Uterus (tissue), 2 donors: ENCODE data around the gene JPT2.

ENCODE experiments used
- POLR2A ChIP-seq, 2 donors: fragments of 450-650 bp; IDR thresholded peaks; one replicate each; pipeline ENCODE4 v1.6.1; 2016; ENCODE audit warnings: antibody characterized with exemption in 2 of 2, mild to moderate bottlenecking in 1 of 2, moderate library complexity in 1 of 2
- TF ChIP-seq, protein P1 (sequence below), 4 experiments: fragments of 200-600 bp in 2 of 4; fragments of 450-650 bp in 2 of 4; sonication (generic) in 2 of 4; IDR thresholded peaks; one replicate each; pipeline ENCODE4 v1.5.1; 2016 to 2019; ENCODE audit warnings: antibody characterized with exemption in 4 of 4, mild to moderate bottlenecking in 2 of 4, moderate library complexity in 1 of 4

GRCh38 chr16:1713933-1714332 lies 35.9 kb downstream of the JPT2 start:
- TF ChIP-seq, protein P1, sequence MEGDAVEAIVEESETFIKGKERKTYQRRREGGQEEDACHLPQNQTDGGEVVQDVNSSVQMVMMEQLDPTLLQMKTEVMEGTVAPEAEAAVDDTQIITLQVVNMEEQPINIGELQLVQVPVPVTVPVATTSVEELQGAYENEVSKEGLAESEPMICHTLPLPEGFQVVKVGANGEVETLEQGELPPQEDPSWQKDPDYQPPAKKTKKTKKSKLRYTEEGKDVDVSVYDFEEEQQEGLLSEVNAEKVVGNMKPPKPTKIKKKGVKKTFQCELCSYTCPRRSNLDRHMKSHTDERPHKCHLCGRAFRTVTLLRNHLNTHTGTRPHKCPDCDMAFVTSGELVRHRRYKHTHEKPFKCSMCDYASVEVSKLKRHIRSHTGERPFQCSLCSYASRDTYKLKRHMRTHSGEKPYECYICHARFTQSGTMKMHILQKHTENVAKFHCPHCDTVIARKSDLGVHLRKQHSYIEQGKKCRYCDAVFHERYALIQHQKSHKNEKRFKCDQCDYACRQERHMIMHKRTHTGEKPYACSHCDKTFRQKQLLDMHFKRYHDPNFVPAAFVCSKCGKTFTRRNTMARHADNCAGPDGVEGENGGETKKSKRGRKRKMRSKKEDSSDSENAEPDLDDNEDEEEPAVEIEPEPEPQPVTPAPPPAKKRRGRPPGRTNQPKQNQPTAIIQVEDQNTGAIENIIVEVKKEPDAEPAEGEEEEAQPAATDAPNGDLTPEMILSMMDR (IDR thresholded peaks at IDR 0.05) = no peak
- TF ChIP-seq POLR2A (IDR thresholded peaks at IDR 0.05) = no peak
